CD4-positive, alpha-beta T cell treated with Interleukin-4 for 1 hour (primary cell): Measurements from ENCODE around the gene PDYN.

ENCODE experiments used
- DNase-seq, 2 donors: peaks; one replicate each; pipeline ENCODE4 v3.0.0-alpha.2; 2020 to 2022

The PDYN gene

GRCh38 chr20:1992359-1993110 is 1.3 kb downstream of the PDYN start:
- no peak for DNase-seq

- no peak for DNase-seq
Measured at GRCh38 chr20:1987826-1988225, 6.0 kb downstream of the PDYN start.

- no peak for DNase-seq
Measured at GRCh38 chr20:1983301-1983700, 10.6 kb downstream of the PDYN start.

- no peak for DNase-seq
Measured at GRCh38 chr20:1982686-1983085, 11.2 kb downstream of the PDYN start.

GRCh38 chr20:1979106-1979778 is 14.6 kb downstream of the PDYN start:
- no peak for DNase-seq

GRCh38 chr20:1975291-1975690 is 18.6 kb downstream of the PDYN start:
- DNase-seq: no peak

- no peak for DNase-seq
Measured at GRCh38 chr20:1973601-1974440, 20.0 kb downstream of the PDYN start.

- DNase-seq: no peak
Measured at GRCh38 chr20:1971893-1972586, 21.8 kb downstream of the PDYN start.

- no peak for DNase-seq
Measured at GRCh38 chr20:1968964-1969363, 24.9 kb downstream of the PDYN start.

- DNase-seq: peak; percentile 58 to 73
Measured at GRCh38 chr20:1965520-1966351, 28.1 kb downstream of the PDYN start.

- DNase-seq: no peak
Measured at GRCh38 chr20:1964659-1965405, 29.0 kb downstream of the PDYN start.

GRCh38 chr20:1964061-1964460 is 29.8 kb downstream of the PDYN start:
- DNase-seq: peak in 1 of 2 donors; percentile 32

GRCh38 chr20:1961374-1961773 is 32.5 kb downstream of the PDYN start:
- DNase-seq: no peak

GRCh38 chr20:1959156-1959555 is 34.7 kb downstream of the PDYN start:
- DNase-seq: no peak

- DNase-seq: no peak
Measured at GRCh38 chr20:1958426-1958825, 35.4 kb downstream of the PDYN start.

GRCh38 chr20:1955217-1955616 is 38.6 kb downstream of the PDYN start:
- DNase-seq: no peak

GRCh38 chr20:1953621-1954020 is 40.2 kb downstream of the PDYN start:
- no peak for DNase-seq

GRCh38 chr20:1952737-1953530 is 40.9 kb downstream of the PDYN start:
- no peak for DNase-seq

GRCh38 chr20:1951436-1952115 is 42.3 kb downstream of the PDYN start:
- DNase-seq: no peak

GRCh38 chr20:1950836-1951235 is 43.0 kb downstream of the PDYN start:
- DNase-seq: no peak
